Suprapubic skin (tissue), 3 donors: ENCODE results near the gene TWF1.

Experiments
- CTCF ChIP-seq, 2 donors: fragments of 200-600 bp in 1 of 2; fragments of 450-650 bp in 1 of 2; sonication (generic) in 1 of 2; IDR thresholded peaks; one replicate each; pipeline ENCODE4 v1.5.1; 2016 to 2019; ENCODE audit warnings: antibody characterized with exemption in 2 of 2, mild to moderate bottlenecking in 1 of 2, moderate library complexity in 1 of 2
- POLR2A ChIP-seq, 2 donors: fragments of 450-650 bp; IDR thresholded peaks; one replicate each; pipeline ENCODE4 v1.6.1; 2017; ENCODE audit warnings: antibody characterized with exemption in 2 of 2, mild to moderate bottlenecking in 2 of 2, moderate library complexity in 2 of 2

GRCh38 chr12:43835656-43836474, 29.7 kb upstream of the TWF1 start, which contains the start of gene TMEM117:
- TF ChIP-seq POLR2A (IDR thresholded peaks at IDR 0.05), result no peak
- TF ChIP-seq CTCF (IDR thresholded peaks at IDR 0.05), result no peak
